ENCODE data around the gene RCSD1.

The RCSD1 gene

DNA sequence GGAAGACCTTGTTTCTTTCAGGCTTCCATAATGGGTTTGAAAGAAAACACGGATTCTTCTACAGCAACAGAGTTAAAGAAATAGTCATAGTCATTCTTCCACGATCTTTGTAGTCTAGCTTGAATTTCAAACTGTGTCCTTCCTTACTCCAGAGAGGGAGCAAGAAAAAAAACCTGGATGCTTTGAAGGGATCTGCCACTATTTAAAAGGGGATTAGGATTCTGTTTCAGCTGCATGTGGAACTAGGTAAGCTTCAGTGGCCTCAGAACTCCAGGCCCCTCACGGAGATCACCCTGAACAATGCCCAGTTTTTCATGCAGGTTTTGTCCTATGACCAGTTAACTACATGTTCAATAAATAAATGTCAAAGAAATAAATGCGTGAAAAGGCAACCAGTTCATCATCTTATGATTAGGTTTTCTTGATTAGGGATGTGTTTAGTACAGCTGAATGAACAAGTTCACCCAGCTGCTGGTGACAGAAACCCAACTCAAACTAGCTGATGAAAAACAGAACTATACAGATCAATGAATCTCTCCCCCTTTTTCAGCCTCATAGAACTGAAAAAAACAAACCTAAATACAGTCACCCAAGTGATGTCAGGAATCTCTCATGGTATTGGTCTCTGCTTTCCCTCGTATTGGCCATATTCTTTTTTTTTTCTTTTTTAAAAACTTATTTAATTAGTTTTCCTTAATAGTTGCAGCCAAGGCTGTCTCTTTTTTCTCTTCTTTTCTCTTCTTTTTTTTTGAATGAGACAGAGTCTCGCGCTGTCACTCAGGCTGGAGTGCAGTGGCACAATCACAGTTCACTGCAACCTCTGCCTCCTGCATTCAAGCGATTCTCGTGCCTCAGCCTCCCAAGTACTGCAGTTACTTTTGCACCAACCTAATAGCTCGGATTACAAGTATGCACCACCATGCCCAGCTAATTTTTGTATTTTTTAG, 77.2 kb downstream of the RCSD1 start:
- TF ChIP-seq MYC (IDR thresholded peaks at IDR 0.05; ENCODE audit: low read depth, low read length): no peak
- TF ChIP-seq, protein P1, sequence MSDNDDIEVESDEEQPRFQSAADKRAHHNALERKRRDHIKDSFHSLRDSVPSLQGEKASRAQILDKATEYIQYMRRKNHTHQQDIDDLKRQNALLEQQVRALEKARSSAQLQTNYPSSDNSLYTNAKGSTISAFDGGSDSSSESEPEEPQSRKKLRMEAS (IDR thresholded peaks at IDR 0.05; ENCODE audit: low read depth, low read length): no peak
- TF ChIP-seq, protein P2, sequence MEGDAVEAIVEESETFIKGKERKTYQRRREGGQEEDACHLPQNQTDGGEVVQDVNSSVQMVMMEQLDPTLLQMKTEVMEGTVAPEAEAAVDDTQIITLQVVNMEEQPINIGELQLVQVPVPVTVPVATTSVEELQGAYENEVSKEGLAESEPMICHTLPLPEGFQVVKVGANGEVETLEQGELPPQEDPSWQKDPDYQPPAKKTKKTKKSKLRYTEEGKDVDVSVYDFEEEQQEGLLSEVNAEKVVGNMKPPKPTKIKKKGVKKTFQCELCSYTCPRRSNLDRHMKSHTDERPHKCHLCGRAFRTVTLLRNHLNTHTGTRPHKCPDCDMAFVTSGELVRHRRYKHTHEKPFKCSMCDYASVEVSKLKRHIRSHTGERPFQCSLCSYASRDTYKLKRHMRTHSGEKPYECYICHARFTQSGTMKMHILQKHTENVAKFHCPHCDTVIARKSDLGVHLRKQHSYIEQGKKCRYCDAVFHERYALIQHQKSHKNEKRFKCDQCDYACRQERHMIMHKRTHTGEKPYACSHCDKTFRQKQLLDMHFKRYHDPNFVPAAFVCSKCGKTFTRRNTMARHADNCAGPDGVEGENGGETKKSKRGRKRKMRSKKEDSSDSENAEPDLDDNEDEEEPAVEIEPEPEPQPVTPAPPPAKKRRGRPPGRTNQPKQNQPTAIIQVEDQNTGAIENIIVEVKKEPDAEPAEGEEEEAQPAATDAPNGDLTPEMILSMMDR (IDR thresholded peaks at IDR 0.05; ENCODE audit: low read depth, low read length): no peak
- TF ChIP-seq POLR2A (IDR thresholded peaks at IDR 0.05; ENCODE audit: extremely low read depth, insufficient read length): no peak
- no peak for DNase-seq (ENCODE audit: low read depth)
- no peak overlapping the region for H3K4me3 ChIP-seq (ENCODE audit: low read depth, low read length)

DNA sequence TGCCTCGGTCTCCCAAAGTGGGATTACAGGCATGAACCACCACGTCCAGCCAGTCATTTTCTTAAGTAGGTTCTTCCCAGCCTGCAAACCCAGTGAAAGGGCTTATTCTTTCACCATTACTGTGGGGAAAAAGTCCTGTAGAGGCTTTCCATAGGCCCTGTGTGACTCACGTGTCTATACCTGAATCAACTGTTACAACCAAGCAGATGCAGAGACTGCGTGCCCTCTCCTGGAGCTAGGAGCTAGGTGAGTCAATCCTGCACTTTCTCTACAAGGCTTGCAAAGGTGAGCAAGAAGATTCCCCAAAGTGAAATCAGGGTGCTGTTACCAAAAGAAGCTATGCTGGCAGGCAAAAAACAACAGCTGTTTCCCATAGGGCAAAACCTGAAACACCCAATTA, 77.9 kb downstream of the RCSD1 start:
- no peak overlapping the region for H3K4me3 ChIP-seq (ENCODE audit: low read depth, low read length)
- TF ChIP-seq, protein P1 (IDR thresholded peaks at IDR 0.05; ENCODE audit: low read depth, low read length): no peak
- no peak for TF ChIP-seq POLR2A (IDR thresholded peaks at IDR 0.05; ENCODE audit: extremely low read depth, insufficient read length)
- no peak for TF ChIP-seq MYC (IDR thresholded peaks at IDR 0.05; ENCODE audit: low read depth, low read length)
- TF ChIP-seq, protein P2 (IDR thresholded peaks at IDR 0.05; ENCODE audit: low read depth, low read length): no peak
- DNase-seq (ENCODE audit: low read depth): no peak

DNA sequence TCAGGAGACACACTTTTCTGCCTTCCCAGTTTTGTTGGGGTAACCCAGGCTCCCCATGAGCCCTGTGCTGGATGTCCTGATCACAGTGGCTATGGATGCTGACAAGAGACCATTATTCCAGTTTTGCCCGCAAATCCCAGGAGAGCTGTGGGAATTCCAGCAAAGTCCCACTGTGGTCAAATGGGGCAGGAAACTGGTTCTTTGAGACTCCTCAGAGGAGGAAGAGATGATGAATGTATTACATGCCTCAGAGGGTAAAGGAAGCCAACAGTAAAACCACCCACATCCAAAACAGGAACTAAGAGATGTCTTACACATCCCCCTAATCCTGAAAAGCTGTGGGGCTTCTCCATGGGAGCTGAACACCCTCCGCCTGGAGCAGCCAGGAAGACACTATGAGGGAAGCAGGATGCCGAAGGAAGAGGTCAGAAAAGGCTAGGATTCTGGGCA, 78.9 kb downstream of the RCSD1 start:
- no peak overlapping the region for H3K4me3 ChIP-seq (ENCODE audit: low read depth, low read length)
- DNase-seq (ENCODE audit: low read depth): peak; percentile 62
- TF ChIP-seq, protein P2 (IDR thresholded peaks at IDR 0.05; ENCODE audit: low read depth, low read length): no peak
- TF ChIP-seq POLR2A (IDR thresholded peaks at IDR 0.05; ENCODE audit: extremely low read depth, insufficient read length) (no peak), MYC (IDR thresholded peaks at IDR 0.05; ENCODE audit: low read depth, low read length) (no peak)
- TF ChIP-seq, protein P1 (IDR thresholded peaks at IDR 0.05; ENCODE audit: low read depth, low read length): no peak

DNA sequence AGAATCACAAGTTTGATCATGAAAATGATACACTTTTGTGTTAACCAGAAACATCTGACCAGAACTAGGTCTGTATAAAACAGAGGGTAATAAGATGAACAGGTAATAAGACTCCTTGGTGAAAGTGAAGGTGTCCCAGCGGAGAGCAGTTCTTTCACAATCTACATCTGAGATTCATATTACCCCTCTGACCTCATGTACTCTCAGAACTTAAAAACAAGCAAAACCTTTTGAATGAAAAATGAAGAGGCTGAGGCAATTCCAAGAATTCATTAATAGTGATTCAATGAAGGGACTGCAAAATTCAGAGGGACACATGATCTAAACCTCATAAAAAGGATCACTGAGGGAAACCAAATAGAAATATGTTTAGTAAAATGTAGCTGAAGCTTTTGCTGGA, 80.8 kb downstream of the RCSD1 start:
- DNase-seq (ENCODE audit: low read depth): no peak
- TF ChIP-seq POLR2A (IDR thresholded peaks at IDR 0.05; ENCODE audit: extremely low read depth, insufficient read length) (no peak), MYC (IDR thresholded peaks at IDR 0.05; ENCODE audit: low read depth, low read length) (no peak)
- TF ChIP-seq, protein P2 (IDR thresholded peaks at IDR 0.05; ENCODE audit: low read depth, low read length): no peak
- TF ChIP-seq, protein P1 (IDR thresholded peaks at IDR 0.05; ENCODE audit: low read depth, low read length): no peak

DNA sequence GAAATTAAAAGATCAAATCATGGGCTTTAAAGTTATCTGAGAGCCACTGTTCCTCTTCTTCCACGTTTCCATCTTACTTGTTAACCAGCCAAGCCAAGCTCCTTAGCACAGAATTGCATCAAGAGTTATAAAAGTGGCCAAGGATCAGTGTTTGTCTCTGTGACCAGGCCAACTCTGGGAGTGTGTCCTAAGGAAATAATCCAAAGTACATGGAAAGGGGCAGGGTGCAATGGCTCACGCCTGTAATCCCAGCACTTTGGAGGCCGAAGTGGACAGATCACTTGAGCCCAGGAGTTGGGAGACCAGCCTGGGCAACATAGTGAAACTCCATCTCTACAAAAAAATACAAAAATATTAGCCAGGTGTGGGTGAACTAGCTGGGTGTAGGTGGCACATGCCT, 81.8 kb downstream of the RCSD1 start:
- H3K4me3 ChIP-seq (ENCODE audit: low read depth, low read length): no peak overlapping the region
- no peak for DNase-seq (ENCODE audit: low read depth)
- TF ChIP-seq MYC (IDR thresholded peaks at IDR 0.05; ENCODE audit: low read depth, low read length): no peak
- TF ChIP-seq, protein P2 (IDR thresholded peaks at IDR 0.05; ENCODE audit: low read depth, low read length): no peak
- TF ChIP-seq, protein P1 (IDR thresholded peaks at IDR 0.05; ENCODE audit: low read depth, low read length): no peak
- no peak for TF ChIP-seq POLR2A (IDR thresholded peaks at IDR 0.05; ENCODE audit: extremely low read depth, insufficient read length)

More for the DNA sequence above, 80.8 kb downstream of the RCSD1 start:
- no peak overlapping the region for H3K4me3 ChIP-seq (ENCODE audit: low read depth, low read length)

Data from NB4 (cell line).